ENCODE measurements around the gene AGPAT3.

The AGPAT3 gene

GRCh38 chr21:43937051-43937832 is 72.2 kb downstream of the AGPAT3 start:
- no peak for DNase-seq (ENCODE audit: low spot score)

- no peak for DNase-seq (ENCODE audit: low spot score)
Observed at GRCh38 chr21:43937891-43938309, 72.9 kb downstream of the AGPAT3 start.

- DNase-seq (ENCODE audit: low spot score), result no peak
Observed at GRCh38 chr21:43938751-43939442, 73.9 kb downstream of the AGPAT3 start.

GRCh38 chr21:43939443-43940328 is 74.7 kb downstream of the AGPAT3 start:
- DNase-seq (ENCODE audit: low spot score), result no peak

- no peak for DNase-seq (ENCODE audit: low spot score)
Observed at GRCh38 chr21:43940329-43941050, 75.5 kb downstream of the AGPAT3 start.

- DNase-seq (ENCODE audit: low spot score), result no peak
Observed at GRCh38 chr21:43942201-43942600, 77.2 kb downstream of the AGPAT3 start.

- no peak for DNase-seq (ENCODE audit: low spot score)
Observed at GRCh38 chr21:43942621-43943020, 77.6 kb downstream of the AGPAT3 start.

GRCh38 chr21:43943512-43944077 is 78.6 kb downstream of the AGPAT3 start:
- DNase-seq (ENCODE audit: low spot score), result no peak

- DNase-seq (ENCODE audit: low spot score), result no peak
Observed at GRCh38 chr21:43944078-43944633, 79.1 kb downstream of the AGPAT3 start.

- no peak for DNase-seq (ENCODE audit: low spot score)
Observed at GRCh38 chr21:43944757-43945156, 79.7 kb downstream of the AGPAT3 start.

GRCh38 chr21:43948740-43949498 is 83.9 kb downstream of the AGPAT3 start:
- DNase-seq (ENCODE audit: low spot score), result no peak

- DNase-seq (ENCODE audit: low spot score), result no peak
Observed at GRCh38 chr21:43949499-43950208, 84.6 kb downstream of the AGPAT3 start.

- no peak for DNase-seq (ENCODE audit: low spot score)
Observed at GRCh38 chr21:43950481-43950880, 85.5 kb downstream of the AGPAT3 start.

GRCh38 chr21:43950936-43951335 is 85.9 kb downstream of the AGPAT3 start:
- no peak for DNase-seq (ENCODE audit: low spot score)

- no peak for DNase-seq (ENCODE audit: low spot score)
Observed at GRCh38 chr21:43951911-43952703, 87.1 kb downstream of the AGPAT3 start.

- DNase-seq (ENCODE audit: low spot score), result no peak
Observed at GRCh38 chr21:43953021-43953420, 88.0 kb downstream of the AGPAT3 start.

GRCh38 chr21:43954042-43954441 is 89.0 kb downstream of the AGPAT3 start:
- no peak for DNase-seq (ENCODE audit: low spot score)

GRCh38 chr21:43954896-43955295 is 89.9 kb downstream of the AGPAT3 start:
- DNase-seq (ENCODE audit: low spot score), result no peak
